ENCODE data around the gene COG1.
"Not testable (repeated sequence)": the region's sequence is repeated elsewhere in the genome, so short reads cannot be mapped to it uniquely, and the experiment has no call there.

Gene COG1, protein sequence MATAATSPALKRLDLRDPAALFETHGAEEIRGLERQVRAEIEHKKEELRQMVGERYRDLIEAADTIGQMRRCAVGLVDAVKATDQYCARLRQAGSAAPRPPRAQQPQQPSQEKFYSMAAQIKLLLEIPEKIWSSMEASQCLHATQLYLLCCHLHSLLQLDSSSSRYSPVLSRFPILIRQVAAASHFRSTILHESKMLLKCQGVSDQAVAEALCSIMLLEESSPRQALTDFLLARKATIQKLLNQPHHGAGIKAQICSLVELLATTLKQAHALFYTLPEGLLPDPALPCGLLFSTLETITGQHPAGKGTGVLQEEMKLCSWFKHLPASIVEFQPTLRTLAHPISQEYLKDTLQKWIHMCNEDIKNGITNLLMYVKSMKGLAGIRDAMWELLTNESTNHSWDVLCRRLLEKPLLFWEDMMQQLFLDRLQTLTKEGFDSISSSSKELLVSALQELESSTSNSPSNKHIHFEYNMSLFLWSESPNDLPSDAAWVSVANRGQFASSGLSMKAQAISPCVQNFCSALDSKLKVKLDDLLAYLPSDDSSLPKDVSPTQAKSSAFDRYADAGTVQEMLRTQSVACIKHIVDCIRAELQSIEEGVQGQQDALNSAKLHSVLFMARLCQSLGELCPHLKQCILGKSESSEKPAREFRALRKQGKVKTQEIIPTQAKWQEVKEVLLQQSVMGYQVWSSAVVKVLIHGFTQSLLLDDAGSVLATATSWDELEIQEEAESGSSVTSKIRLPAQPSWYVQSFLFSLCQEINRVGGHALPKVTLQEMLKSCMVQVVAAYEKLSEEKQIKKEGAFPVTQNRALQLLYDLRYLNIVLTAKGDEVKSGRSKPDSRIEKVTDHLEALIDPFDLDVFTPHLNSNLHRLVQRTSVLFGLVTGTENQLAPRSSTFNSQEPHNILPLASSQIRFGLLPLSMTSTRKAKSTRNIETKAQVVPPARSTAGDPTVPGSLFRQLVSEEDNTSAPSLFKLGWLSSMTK

DNA sequence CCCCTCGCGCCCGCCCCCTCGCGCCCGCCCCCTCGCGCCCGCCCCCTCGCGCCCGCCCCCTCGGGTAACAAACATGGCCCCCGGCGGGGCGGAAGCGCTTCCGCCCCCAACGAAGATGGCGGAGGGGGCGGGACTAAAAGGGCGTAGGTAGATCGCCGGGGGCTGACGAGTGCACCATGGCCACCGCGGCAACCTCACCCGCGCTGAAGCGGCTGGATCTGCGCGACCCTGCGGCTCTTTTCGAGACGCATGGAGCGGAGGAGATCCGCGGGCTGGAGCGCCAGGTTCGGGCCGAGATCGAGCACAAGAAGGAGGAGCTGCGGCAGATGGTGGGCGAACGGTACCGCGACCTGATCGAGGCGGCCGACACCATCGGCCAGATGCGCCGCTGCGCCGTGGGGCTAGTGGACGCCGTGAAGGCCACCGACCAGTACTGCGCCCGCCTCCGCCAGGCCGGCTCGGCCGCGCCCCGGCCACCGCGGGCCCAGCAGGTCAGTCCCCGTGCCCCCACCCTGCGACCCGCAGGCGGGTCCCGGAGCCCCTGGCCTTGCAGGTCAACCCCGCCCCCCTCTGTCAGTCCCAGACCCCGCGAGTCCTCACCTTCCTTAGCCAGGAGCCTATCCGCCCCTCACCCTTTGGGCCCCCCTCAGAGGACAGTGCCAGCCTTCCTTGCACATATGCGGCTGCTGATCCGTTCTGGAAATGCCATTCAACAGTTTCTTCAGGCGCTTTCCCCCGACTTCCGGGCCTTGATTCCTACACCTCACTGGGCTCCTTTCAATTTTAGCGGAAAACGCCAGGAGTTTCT lies at the start of gene COG1:
Gene COG1, plus strand, starts transcription at position 162 of the 808 bp plus-strand sequence. Its CDS starts 15 bp downstream, at position 177.
- peak; percentile 88 to 97 (median 97) for DNase-seq

- peak in 2 of 3 donors; percentile 40 to 46 for DNase-seq
Observed at GRCh38 chr17:73144209-73144608, 48.6 kb upstream of the COG1 start.

- no peak for DNase-seq
Observed at GRCh38 chr17:73145641-73146040, 47.2 kb upstream of the COG1 start.

- not testable (repeated sequence) for DNase-seq
Observed at GRCh38 chr17:73147791-73148190, 45.1 kb upstream of the COG1 start.

- no peak for DNase-seq
Observed at GRCh38 chr17:73148540-73149334, 44.1 kb upstream of the COG1 start.

GRCh38 chr17:73150622-73151300 lies 42.1 kb upstream of the COG1 start:
- DNase-seq = not testable (repeated sequence)

- DNase-seq = peak; percentile 77 to 88 (median 83)
Observed at GRCh38 chr17:73151916-73152632, 40.8 kb upstream of the COG1 start.

DNA sequence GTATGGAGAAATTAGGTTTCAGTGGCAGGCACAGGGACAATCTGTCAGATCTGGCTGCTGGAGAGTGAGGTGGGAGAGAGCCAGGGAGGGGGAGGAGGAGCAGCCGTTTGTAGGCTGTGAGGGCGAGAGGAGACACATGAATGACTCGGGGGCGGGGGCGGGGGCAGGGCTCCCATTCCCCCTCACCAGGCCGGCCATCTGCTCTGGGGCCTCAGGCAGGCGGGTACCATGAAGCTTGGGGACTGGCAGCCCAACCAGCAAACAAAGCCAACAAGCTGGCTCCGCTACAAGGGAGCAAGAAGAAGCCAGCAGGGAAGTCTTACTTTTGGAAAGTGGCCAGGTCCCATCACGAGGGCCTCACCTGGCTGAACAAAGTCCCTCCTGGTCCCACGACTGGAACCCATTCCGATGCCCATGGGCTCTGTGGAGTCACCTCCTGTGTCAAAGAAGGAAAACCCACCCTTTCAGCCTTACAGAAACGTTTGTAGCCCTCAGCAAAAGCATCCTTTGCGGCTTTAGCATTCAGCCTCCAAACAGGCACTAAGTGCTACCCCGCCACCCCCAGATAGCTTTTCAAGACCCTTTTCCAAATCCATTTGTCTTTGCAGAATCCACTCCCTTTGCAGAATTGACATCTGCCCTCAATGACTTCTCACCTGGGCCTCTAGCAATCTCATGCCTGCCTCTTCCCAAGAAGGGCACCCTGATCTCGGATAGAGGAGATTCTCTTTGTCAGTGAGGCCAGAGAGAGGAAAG lies 37.3 kb upstream of the COG1 start:
- no peak for DNase-seq

DNA sequence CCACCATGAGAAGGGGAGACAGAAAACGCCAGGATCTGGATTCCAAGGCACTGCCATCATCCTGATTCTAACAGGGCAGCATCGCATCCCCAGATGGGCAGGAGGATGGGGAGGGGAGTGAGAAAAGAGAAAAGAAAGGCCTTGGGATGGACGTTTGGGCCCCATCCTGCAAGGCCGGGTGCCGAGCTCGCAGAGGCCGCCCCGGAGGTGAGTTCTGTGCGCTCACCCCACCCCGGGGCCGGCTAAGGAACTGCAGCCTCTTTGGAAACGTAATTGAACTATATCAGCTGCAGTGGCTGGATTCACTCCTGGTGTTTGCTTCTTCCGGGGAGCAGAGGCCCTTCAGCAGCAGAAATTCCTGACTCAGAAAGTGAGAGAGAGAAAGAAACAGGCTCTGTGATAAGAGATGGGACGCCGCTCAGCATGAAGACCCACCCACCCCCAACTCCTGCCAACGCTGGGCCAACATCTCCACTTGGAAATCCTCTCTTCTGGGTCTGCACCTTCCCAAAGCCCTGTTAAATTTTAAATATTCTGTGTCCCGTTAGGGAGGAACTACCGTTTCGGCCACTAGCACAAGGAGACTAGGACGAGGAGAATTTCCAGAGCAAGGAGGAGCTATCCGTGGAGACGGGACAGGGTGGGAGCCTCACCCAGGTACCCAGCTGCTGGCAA lies 36.6 kb upstream of the COG1 start:
- peak; percentile 78 to 92 (median 86) for DNase-seq

GRCh38 chr17:73156887-73157520 lies 35.9 kb upstream of the COG1 start:
- no peak for DNase-seq

DNA sequence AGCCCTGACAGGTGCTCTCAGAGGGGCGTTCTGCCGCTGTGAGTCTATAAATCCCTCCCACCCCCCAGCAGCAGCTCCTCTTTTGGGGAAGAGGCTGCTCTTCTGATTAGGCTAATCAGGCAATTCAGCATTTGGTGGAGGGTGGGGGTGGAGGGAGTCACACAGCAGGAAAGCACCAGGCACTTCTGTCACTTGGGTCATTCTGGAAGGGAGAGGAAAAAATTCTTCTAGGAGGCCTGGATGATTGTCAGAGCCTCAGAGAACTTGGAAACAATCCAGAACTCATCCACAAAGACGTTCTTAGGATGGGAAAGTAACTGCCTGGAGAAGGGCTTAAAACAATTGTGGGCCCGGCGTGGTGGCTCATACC lies 35.3 kb upstream of the COG1 start:
- DNase-seq = peak in 1 of 3 donors; percentile 65

GRCh38 chr17:73158133-73158532 lies 34.7 kb upstream of the COG1 start:
- no peak for DNase-seq

GRCh38 chr17:73160980-73161630 lies 31.8 kb upstream of the COG1 start:
- DNase-seq = no peak

DNA sequence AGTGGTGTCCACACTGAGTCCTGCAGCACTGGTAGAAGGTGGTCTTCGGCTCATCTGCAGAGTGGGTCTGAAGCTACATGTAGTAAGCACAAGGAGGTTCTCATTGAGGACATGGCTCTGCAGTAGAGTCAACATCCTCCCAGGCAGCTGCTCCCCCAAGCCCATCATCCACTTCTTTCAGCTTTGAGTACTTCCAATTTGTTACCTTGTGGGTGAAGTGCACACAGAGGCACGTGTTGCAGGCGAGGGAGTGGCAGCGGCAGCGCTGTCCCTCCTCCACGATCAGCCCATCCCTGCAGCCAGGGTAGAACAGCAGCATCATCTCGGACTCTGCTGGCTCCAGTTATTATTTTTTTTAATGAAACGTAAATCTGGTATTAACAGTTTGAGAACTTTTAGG lies 29.8 kb upstream of the COG1 start:
- no peak for DNase-seq

DNA sequence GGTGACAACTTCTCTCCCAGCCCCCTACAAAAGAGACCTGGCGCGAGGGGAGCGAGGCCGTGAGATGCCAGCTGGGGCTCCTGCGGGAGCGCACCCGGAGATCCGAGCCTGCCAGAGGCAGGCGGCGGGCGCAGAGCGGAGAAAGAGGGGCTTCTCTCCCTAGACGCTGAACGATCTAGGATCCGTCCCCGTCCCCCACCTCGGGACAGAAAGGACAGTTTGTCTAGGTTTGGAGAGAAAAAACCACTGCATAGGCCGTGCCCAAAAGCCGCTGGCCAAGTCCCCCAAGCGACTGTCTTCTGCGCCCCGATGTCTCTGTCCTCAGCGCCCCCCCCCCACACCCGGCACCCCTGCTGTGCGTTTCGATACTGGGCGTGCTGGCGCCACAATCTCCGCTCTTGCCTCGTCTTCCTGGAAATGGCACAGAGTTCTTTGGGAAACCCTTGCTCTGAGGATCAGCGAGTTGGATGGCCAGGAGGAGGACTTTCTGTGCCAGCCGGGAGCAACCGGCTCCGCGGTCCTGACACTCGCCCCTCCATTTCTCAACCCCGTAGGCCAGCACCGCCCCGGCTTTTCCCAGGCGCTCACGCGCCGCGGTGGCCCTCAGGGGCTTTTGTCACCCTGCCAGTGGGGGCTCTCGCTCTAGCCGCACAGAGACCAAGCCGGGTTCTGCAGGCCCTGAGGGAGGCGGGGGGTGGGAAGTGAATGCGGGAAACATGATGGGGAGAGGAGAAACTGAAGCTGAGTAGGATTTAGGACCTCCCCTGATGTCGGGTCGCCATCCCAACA lies 27.0 kb upstream of the COG1 start:
- DNase-seq = peak in 2 of 3 donors; percentile 46 to 68

- peak; percentile 83 to 93 (median 86) for DNase-seq
Observed at GRCh38 chr17:73166731-73167581, 25.9 kb upstream of the COG1 start.

All from suppressor macrophage treated with lipopolysaccharide for 1 hour (primary cell).